BLaER1 treated with 17β-estradiol and CSF1 and Interleukin-3, amounts not matched to agents 10 nM and 100 nM (cell line): ENCODE data around the gene PRLH.

Experiments
- H3K27ac ChIP-seq, 11 experiments: shearing (Covaris generic); formaldehyde crosslinking; 2 replicates each; pipeline ENCODE4 v1.8.1; 2022
- H3K27me3 ChIP-seq, 11 experiments: shearing (Covaris generic); formaldehyde crosslinking; 2 replicates each; pipeline ENCODE4 v1.8.1; 2022
- H3K36me3 ChIP-seq, 11 experiments: shearing (Covaris generic); formaldehyde crosslinking; 2 replicates each; pipeline ENCODE4 v1.8.1; 2022
- H3K4me1 ChIP-seq, 10 experiments: shearing (Covaris generic); formaldehyde crosslinking; 2 replicates each; pipeline ENCODE4 v1.8.1; 2022
- H3K4me2 ChIP-seq, 11 experiments: shearing (Covaris generic); formaldehyde crosslinking; 2 replicates each; pipeline ENCODE4 v1.8.1; 2022
- H3K4me3 ChIP-seq, 10 experiments: shearing (Covaris generic); formaldehyde crosslinking; 2 replicates each; pipeline ENCODE4 v1.8.1; 2022
- H3K9ac ChIP-seq, 11 experiments: shearing (Covaris generic); formaldehyde crosslinking; 2 replicates each; pipeline ENCODE4 v1.8.1; 2022
- H3K9me3 ChIP-seq, 11 experiments: shearing (Covaris generic); formaldehyde crosslinking; replicated peaks in 1 of 11; 2 replicates each; pipeline ENCODE4 v1.8.1; 2022
- H4K20me1 ChIP-seq, 11 experiments: shearing (Covaris generic); formaldehyde crosslinking; 2 replicates each; pipeline ENCODE4 v1.8.1; 2022
- Cebpa-rat ChIP-seq, 11 experiments: shearing (Covaris generic); IDR thresholded peaks; 2 replicates each; pipeline ENCODE4 v1.8.1; 2022

PRLH gene

DNA sequence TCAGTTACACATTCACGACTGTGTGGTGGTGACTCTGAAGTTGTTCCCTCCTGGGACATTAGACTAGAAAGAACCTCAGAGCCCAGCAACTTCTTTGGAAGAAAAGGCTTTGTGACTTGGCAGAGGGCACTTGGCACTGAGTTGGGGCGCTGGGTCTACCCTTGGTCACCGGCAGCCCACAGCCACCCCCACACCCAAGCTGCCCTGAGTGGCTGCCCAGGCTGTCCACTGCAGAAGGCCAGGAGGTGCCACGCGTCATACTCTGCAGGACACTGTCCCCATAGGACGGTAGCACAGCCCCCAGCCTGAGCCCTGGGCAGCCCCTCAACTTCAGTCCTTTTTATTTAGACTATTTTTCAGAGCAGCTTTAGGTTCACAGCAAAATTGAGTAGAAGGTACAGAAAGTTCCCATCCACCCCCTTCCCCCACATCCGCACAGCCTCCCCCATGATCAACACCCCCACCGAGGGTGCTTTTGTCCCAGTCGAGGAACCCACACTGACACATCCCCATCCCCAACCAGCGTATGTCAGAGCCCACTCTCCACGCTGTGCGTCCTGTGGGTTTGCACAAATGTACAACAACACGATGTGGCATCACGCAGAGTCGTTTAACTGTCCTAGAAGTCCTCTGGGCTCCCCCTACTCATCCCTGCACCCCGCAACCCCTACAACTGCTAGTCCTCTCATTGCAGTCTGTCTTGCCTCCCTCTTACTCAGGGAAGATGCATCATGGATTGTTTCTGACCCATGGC lies 1.1 kb downstream of the PRLH start:
- 0 out of 22 replicates have a peak, but pooled peaks cover 0 to 3% (median 0%) of the 10 kb centered on the region in 11 experiments for H3K9me3 ChIP-seq
- no peaks in the 10 kb centered on the region; a peak in 1 of 22 replicates for H3K36me3 ChIP-seq
- TF ChIP-seq Cebpa-rat (IDR thresholded peaks at IDR 0.05): no peak
- H3K27me3 ChIP-seq: no peaks in the 10 kb centered on the region
- no peak overlapping the region; a peak in 1 of 22 replicates for H3K9ac ChIP-seq
- H3K4me3 ChIP-seq: no peak overlapping the region
- no peaks in the 10 kb centered on the region for H4K20me1 ChIP-seq
- no peak overlapping the region; a peak in 1 of 22 replicates for H3K27ac ChIP-seq
- peak overlapping the region in 5 of 11 experiments; percentile 12 to 23 (median 15); a peak in 4 of 22 replicates for H3K4me2 ChIP-seq
- peaks cover 8 to 27% (median 23%) of the 10 kb centered on the region in 10 experiments; a peak in 17 of 20 replicates for H3K4me1 ChIP-seq

DNA sequence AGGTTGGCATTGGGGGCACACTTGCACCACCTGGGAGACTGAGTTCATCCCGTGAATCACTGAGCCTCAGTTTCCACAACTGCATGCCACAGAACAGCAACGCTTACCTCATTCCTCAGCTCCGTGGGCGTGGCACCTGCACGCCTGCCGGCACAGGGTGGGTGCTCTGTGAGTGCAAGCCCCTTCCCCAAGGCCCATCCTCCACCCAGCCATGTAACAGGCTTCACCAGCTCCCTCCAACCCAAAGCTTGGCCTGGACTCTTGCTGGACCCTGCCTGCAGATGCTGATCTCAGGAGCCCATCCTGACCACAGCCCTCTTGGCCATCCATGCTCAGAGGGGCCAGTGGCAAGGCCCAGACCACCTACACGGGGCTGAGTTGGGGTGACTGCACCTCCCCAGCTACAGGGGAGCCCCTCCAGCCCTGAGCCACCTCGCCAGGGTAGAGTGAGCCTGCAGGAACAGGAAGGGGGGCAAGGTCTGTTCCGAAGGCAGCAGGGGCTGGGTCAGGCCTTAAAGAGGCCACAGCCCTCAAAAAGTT lies 1.8 kb downstream of the PRLH start:
- Histone ChIP-seq H3K9ac (no peak overlapping the region), H3K4me2 (no peak overlapping the region), H3K9me3 (0 out of 22 replicates have a peak, but pooled peaks cover 0 to 3% (median 0%) of the 10 kb centered on the region in 11 experiments), H4K20me1 (no peaks in the 10 kb centered on the region), H3K27me3 (no peaks in the 10 kb centered on the region), H3K4me3 (no peak overlapping the region), H3K4me1 (peaks cover 10 to 32% (median 27%) of the 10 kb centered on the region in 10 experiments; a peak in 17 of 20 replicates), H3K27ac (no peak overlapping the region), H3K36me3 (no peaks in the 10 kb centered on the region; a peak in 1 of 22 replicates)
- no peak for TF ChIP-seq Cebpa-rat (IDR thresholded peaks at IDR 0.05)

DNA sequence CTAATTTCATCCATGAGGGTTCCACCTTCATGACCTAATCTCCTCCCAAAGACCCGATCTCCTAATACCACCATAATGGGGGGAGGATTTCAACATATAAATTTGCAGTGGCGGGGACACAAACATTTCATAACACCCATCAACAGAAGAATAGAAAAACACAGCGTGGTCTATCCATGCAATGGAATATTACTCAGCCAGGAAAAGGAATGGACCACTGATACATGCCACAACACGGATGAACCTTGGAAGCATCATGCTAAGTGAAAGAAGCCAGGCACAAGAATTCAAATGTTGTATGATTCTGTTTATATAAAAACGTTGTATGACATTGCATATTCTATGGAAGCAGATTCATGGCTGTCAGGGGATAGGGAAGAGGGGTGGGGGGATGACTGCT lies 2.7 kb downstream of the PRLH start:
- H3K4me1 ChIP-seq: peaks cover 16 to 41% (median 34%) of the 10 kb centered on the region in 10 experiments

DNA sequence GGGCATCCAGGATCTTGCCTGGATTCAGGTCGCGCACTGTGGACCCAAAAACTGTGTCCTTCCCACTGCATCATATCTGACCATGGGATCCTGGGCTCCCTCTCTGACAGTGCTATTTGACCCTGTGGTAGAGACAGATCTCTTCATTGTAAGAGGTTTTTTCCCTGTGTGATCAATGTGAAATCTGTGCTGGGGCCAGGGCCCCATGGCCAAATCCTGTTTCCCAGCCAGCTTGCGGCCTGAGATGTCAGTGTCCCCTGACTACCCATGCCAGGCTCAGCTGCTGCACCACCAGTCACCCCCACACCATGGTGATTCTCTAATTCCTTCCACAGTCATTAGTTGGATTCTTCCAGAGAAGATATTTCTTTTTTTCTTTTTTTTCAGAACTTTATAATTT lies 3.5 kb downstream of the PRLH start:
- TF ChIP-seq Cebpa-rat (IDR thresholded peaks at IDR 0.05): no peak
- H3K27me3 ChIP-seq: no peaks in the 10 kb centered on the region

More for the DNA sequence above, 2.7 kb downstream of the PRLH start:
- Histone ChIP-seq H4K20me1 (no peaks in the 10 kb centered on the region), H3K9ac (no peak overlapping the region), H3K36me3 (no peaks in the 10 kb centered on the region; a peak in 1 of 22 replicates), H3K4me2 (no peak overlapping the region), H3K9me3 (0 out of 22 replicates have a peak, but pooled peaks cover 0 to 3% (median 0%) of the 10 kb centered on the region in 11 experiments), H3K4me3 (no peak overlapping the region), H3K27ac (no peak overlapping the region), H3K27me3 (no peaks in the 10 kb centered on the region)
- TF ChIP-seq Cebpa-rat (IDR thresholded peaks at IDR 0.05): no peak

DNA sequence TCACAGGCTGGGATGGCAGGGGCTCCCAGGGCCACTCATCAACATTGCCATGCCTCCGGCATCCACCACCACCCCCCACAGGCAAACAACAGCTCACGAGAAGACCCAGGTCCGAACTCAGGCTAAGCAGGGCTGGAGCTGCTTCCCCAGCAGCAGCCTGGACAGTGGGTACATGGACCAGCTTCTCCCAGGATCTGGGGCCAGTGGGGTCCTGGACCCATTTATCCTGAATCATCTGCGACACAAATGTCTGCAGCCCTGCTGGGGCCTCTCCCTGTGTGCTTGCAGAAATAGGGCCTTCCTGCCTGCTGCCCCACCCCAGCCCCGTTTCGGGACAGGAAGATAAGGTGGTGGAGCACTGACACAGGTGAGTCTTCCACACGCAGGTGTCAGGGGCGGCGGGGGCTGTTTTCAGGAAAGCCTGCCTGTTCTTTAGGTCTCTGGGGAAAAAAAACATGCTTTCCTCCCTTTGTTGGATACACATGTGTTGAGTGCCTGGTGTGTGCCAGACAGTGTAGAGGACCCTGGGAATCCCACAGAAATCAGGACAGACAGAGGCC lies 4.5 kb downstream of the PRLH start:
- Histone ChIP-seq H3K4me3 (no peak overlapping the region), H3K4me2 (peak overlapping the region in 2 of 11 experiments; percentile 24 to 28; a peak in 4 of 22 replicates), H3K27ac (no peak overlapping the region), H3K36me3 (peaks cover 0 to 16% (median 0%) of the 10 kb centered on the region in 11 experiments; a peak in 5 of 22 replicates), H4K20me1 (peaks cover 0 to 10% (median 0%) of the 10 kb centered on the region in 11 experiments; a peak in 1 of 22 replicates), H3K27me3 (no peaks in the 10 kb centered on the region), H3K9me3 (0 out of 22 replicates have a peak, but pooled peaks cover 0 to 3% (median 0%) of the 10 kb centered on the region in 11 experiments), H3K9ac (no peak overlapping the region; a peak in 1 of 22 replicates), H3K4me1 (peaks cover 32 to 59% (median 52%) of the 10 kb centered on the region in 10 experiments)
- TF ChIP-seq Cebpa-rat (IDR thresholded peaks at IDR 0.05): no peak

More for the DNA sequence above, 3.5 kb downstream of the PRLH start:
- Histone ChIP-seq H3K4me3 (no peak overlapping the region), H3K27ac (no peak overlapping the region), H4K20me1 (0 out of 22 replicates have a peak, but pooled peaks cover 0 to under 1% (median 0%) of the 10 kb centered on the region in 11 experiments), H3K36me3 (peaks cover 0 to 7% (median 0%) of the 10 kb centered on the region in 11 experiments; a peak in 1 of 22 replicates), H3K4me1 (peaks cover 24 to 49% (median 42%) of the 10 kb centered on the region in 10 experiments), H3K4me2 (no peak overlapping the region), H3K9me3 (0 out of 22 replicates have a peak, but pooled peaks cover 0 to 3% (median 0%) of the 10 kb centered on the region in 11 experiments), H3K9ac (no peak overlapping the region)

DNA sequence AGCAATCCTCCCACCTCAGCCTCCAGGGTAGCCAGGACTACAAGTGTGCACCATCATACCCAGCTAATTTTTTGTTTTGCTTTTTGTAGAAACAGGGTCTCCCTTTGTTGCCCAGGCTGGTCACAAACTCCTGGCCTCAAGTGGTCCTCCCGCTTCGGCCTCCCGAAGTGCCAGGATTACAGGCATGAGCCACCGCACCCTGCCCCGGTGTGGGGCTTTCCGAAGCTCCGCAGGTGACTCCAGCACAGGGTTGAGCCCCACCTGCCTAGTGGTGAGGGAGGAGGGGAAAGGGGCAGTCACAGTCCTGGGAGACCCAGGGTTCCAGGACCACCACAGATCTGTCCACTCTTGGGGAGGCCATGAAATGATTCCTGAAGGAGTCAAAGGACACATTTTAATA lies 5.2 kb downstream of the PRLH start:
- no peak overlapping the region; a peak in 1 of 22 replicates for H3K27ac ChIP-seq
- H3K27me3 ChIP-seq: no peaks in the 10 kb centered on the region
- H4K20me1 ChIP-seq: peaks cover 0 to 13% (median 0%) of the 10 kb centered on the region in 11 experiments; a peak in 1 of 22 replicates
- H3K36me3 ChIP-seq: peaks cover 0 to 22% (median 5%) of the 10 kb centered on the region in 11 experiments; a peak in 12 of 22 replicates
- no peak overlapping the region for H3K4me3 ChIP-seq
- TF ChIP-seq Cebpa-rat (IDR thresholded peaks at IDR 0.05): no peak
- H3K9me3 ChIP-seq: 0 out of 22 replicates have a peak, but pooled peaks cover 0 to 3% (median 0%) of the 10 kb centered on the region in 11 experiments
- H3K4me1 ChIP-seq: peaks cover 32 to 61% (median 50%) of the 10 kb centered on the region in 10 experiments
- peak overlapping the region in 6 of 11 experiments; percentile 18 to 37 (median 26); a peak in 7 of 22 replicates for H3K4me2 ChIP-seq
- no peak overlapping the region for H3K9ac ChIP-seq

DNA sequence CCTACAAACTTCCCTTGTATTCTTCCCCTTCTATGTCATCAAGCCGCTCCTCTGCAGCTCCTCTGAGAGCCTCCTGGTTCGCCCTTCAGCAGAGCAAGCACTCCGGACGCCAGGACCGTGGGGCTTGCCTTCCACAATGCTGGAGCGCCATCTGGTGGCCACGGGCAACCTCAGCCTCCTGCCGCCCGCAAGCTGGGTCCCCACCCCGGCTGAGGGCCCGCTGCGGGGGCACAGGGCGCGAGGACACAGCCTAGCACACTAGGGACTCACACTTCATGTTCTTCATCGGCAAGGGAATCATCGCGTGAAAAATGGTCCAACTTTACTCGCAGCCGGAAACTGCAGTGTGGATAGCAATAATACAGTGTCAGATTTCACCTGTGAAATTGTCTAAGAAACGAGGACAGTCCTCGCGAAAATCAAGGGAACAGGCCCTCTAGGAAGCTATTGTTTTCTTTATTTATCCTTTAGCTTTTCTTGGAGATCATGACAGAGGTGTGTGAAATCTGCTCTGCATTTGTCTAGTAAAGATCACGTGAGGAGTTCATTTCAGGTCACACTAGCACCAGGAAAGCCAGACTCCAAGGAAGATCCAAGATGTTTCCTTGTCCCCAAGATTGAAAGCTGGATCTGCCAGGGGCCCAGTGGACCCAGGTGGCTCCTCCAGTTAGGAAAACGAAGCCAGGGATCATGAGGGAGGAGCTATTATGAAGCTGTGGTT lies 5.8 kb downstream of the PRLH start:
- Histone ChIP-seq H3K4me1 (peaks cover 31 to 55% (median 44%) of the 10 kb centered on the region in 10 experiments), H3K4me3 (no peak overlapping the region), H3K27me3 (no peaks in the 10 kb centered on the region), H3K36me3 (peaks cover 6 to 28% (median 12%) of the 10 kb centered on the region in 11 experiments; a peak in 18 of 22 replicates), H3K4me2 (peak overlapping the region in 7 of 11 experiments; percentile 0 to 40 (median 18); a peak in 10 of 22 replicates), H3K9ac (peak overlapping the region in 6 of 11 experiments; percentile 1 to 60 (median 6); a peak in 4 of 22 replicates), H4K20me1 (peaks cover 0 to 13% (median 0%) of the 10 kb centered on the region in 11 experiments; a peak in 1 of 22 replicates), H3K9me3 (0 out of 22 replicates have a peak, but pooled peaks cover 0 to 3% (median 0%) of the 10 kb centered on the region in 11 experiments), H3K27ac (peak overlapping the region in 3 of 11 experiments; percentile 23 to 37 (median 31); a peak in 5 of 22 replicates)
- no peak for TF ChIP-seq Cebpa-rat (IDR thresholded peaks at IDR 0.05)

DNA sequence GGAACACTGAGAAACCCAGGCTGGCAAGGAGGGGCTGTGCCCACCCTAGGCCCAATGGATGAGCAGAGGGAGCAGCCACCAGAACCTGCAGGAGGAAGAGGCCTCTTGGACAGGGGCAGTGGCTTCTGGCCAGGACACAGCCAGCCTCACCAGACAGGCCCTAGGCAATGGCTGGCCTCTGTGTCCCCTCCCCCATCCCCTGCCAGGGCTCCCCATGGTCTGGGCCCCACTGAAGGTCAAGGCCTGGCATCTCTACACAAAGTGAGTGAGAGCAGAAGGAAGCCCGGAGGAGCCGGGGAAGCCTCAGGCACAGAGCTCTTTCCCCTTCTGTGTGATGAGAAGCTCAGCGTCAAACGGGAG lies 6.3 kb downstream of the PRLH start:
- Histone ChIP-seq H3K27me3 (no peaks in the 10 kb centered on the region), H3K4me3 (no peak overlapping the region), H4K20me1 (peaks cover 0 to 14% (median 0%) of the 10 kb centered on the region in 11 experiments; a peak in 1 of 22 replicates), H3K9ac (peak overlapping the region in 6 of 11 experiments; percentile 1 to 60 (median 6); a peak in 4 of 22 replicates), H3K36me3 (peaks cover 7 to 33% (median 17%) of the 10 kb centered on the region in 11 experiments; a peak in 18 of 22 replicates), H3K9me3 (0 out of 22 replicates have a peak, but pooled peaks cover 0 to 3% (median 0%) of the 10 kb centered on the region in 11 experiments), H3K4me1 (peaks cover 31 to 52% (median 42%) of the 10 kb centered on the region in 10 experiments), H3K27ac (peak overlapping the region in 3 of 11 experiments; percentile 23 to 37 (median 31); a peak in 5 of 22 replicates), H3K4me2 (peak overlapping the region in 6 of 11 experiments; percentile 0 to 40 (median 9); a peak in 7 of 22 replicates)
- no peak for TF ChIP-seq Cebpa-rat (IDR thresholded peaks at IDR 0.05)
